IMR-90 (cell line): ENCODE results near the gene NRL. TPM values are rescaled to one million over a fixed set of nuclear protein-coding genes. Genes with fewer than 3 reads are reported as not detected.

ENCODE experiments used
- ATAC-seq: fragments of 200-7000 bp; cut with Tn5 transposase; 2 replicates; pipeline ENCODE4 v1.9.1; 2020; ENCODE audit warnings: low read depth, mild to moderate bottlenecking, moderate library complexity
- BruUV-seq: library from RNA; stranded (reverse); fragments of 400-500 nt; replicated peaks from 2 replicates; lab custom pipeline; 2021; lab: Mats Ljungman, UMichigan
- CTCF ChIA-PET: fragments of 300-600 bp; formaldehyde crosslinking; extraction: SDS; loops from one replicate; lab custom pipeline; 2021; ENCODE audit warnings: antibody characterized with exemption; lab: Yijun Ruan, JAX
- POLR2A ChIA-PET: fragments of 300-600 bp; sonication (Branson Sonifier 250); formaldehyde crosslinking; loops from one replicate; lab custom pipeline; 2022; ENCODE audit warnings: antibody characterized with exemption; ENCODE audit not compliant: unreplicated experiment; lab: Charles Lee
- DNase-seq: peaks from one replicate; pipeline ENCODE4 v3.0.0; 2013
- H2AFZ ChIP-seq: replicated peaks from 2 replicates; pipeline ENCODE3; 2013; ENCODE audit warnings: low read length, mild to moderate bottlenecking; ENCODE audit not compliant: poor library complexity
- H2AK5ac ChIP-seq: 2 replicates; pipeline ENCODE4 v1.6.1; 2013; ENCODE audit warnings: low read depth, low read length, inconsistent platforms
- H2AK9ac ChIP-seq: replicated peaks from 2 replicates; pipeline ENCODE3; 2013; ENCODE audit warnings: mild to moderate bottlenecking, low read depth, low read length, moderate library complexity; ENCODE audit not compliant: poor library complexity
- H2BK120ac ChIP-seq: 2 replicates; pipeline ENCODE4 v1.6.1; 2013; ENCODE audit warnings: low read depth, low read length, inconsistent platforms
- H2BK15ac ChIP-seq: 3 replicates; pipeline ENCODE4 v1.6.1; 2013; ENCODE audit warnings: low read depth, low read length, inconsistent platforms
- H2BK20ac ChIP-seq: 2 replicates; pipeline ENCODE4 v1.6.1; 2013; ENCODE audit warnings: low read depth, mild to moderate bottlenecking, inconsistent platforms, low read length, moderate library complexity
- H2BK5ac ChIP-seq: 2 replicates; pipeline ENCODE4 v1.6.1; 2013; ENCODE audit warnings: mild to moderate bottlenecking, low read depth, low read length, inconsistent platforms; ENCODE audit not compliant: poor library complexity, severe bottlenecking
- H3K14ac ChIP-seq: replicated peaks from 2 replicates; pipeline ENCODE4 v1.6.1; 2013; ENCODE audit warnings: low read depth, low read length, inconsistent platforms
- H3K18ac ChIP-seq: 2 replicates; pipeline ENCODE4 v1.6.1; 2013; ENCODE audit warnings: low read depth, low read length, control low read depth
- H3K23ac ChIP-seq: 2 replicates; pipeline ENCODE4 v1.6.1; 2013; ENCODE audit warnings: low read depth, low read length, inconsistent platforms
- H3K27ac ChIP-seq: 2 replicates; pipeline ENCODE4 v1.5.1; 2013; ENCODE audit warnings: mild to moderate bottlenecking, control low read depth, low read length; ENCODE audit not compliant: insufficient read depth
- H3K27me3 ChIP-seq: 2 replicates; pipeline ENCODE4 v1.6.1; 2013; ENCODE audit warnings: low read length; ENCODE audit not compliant: control insufficient read depth, insufficient read depth
- H3K36me3 ChIP-seq: 2 replicates; pipeline ENCODE4 v1.6.1; 2013; ENCODE audit warnings: low read length, mixed read lengths; ENCODE audit not compliant: control insufficient read depth, insufficient read depth
- H3K4ac ChIP-seq: 2 replicates; pipeline ENCODE4 v1.6.1; 2013; ENCODE audit warnings: low read depth, low read length, inconsistent platforms
- H3K4me1 ChIP-seq: 2 replicates; pipeline ENCODE4 v1.6.1; 2013; ENCODE audit warnings: low read length, mixed read lengths; ENCODE audit not compliant: control insufficient read depth, insufficient read depth
- H3K4me2 ChIP-seq: 2 replicates; pipeline ENCODE4 v1.6.1; 2013; ENCODE audit warnings: low read depth, mild to moderate bottlenecking, control low read depth, low read length, moderate library complexity
- H3K4me3 ChIP-seq: 2 replicates; pipeline ENCODE4 v1.5.1; 2013; ENCODE audit warnings: low read depth, mild to moderate bottlenecking, control low read depth, low read length, moderate library complexity; ENCODE audit not compliant: insufficient read depth
- H3K56ac ChIP-seq: 2 replicates; pipeline ENCODE4 v1.6.1; 2013; ENCODE audit warnings: low read length, inconsistent platforms; ENCODE audit not compliant: insufficient read depth; ENCODE audit errors: extremely low read depth
- H3K79me1 ChIP-seq, 2 experiments: 2 replicates each; pipeline ENCODE4 v1.6.1; 2013; ENCODE audit warnings: low read length in 2 of 2, inconsistent platforms in 1 of 2, low read depth in 1 of 2
- H3K9ac ChIP-seq: 2 replicates; pipeline ENCODE4 v1.6.1; 2013; ENCODE audit warnings: low read depth, low read length, control low read depth
- H3K9me1 ChIP-seq: 2 replicates; pipeline ENCODE4 v1.6.1; 2013; ENCODE audit warnings: low read length, inconsistent platforms; ENCODE audit not compliant: insufficient read depth
- H3K9me3 ChIP-seq: 2 replicates; pipeline ENCODE4 v1.6.1; 2013; ENCODE audit warnings: low read length; ENCODE audit not compliant: control insufficient read depth, insufficient read depth
- H4K20me1 ChIP-seq: 2 replicates; pipeline ENCODE4 v1.6.1; 2013; ENCODE audit warnings: low read length, inconsistent platforms; ENCODE audit not compliant: insufficient read depth
- H4K5ac ChIP-seq: 2 replicates; pipeline ENCODE4 v1.6.1; 2013; ENCODE audit warnings: mild to moderate bottlenecking, low read depth, low read length, control low read depth
- H4K8ac ChIP-seq, 2 experiments: 2 replicates each; pipeline ENCODE4 v1.6.1; 2013; ENCODE audit warnings: low read depth in 2 of 2, low read length in 2 of 2, control low read depth in 1 of 2, inconsistent platforms in 1 of 2
- H4K91ac ChIP-seq: 2 replicates; pipeline ENCODE4 v1.6.1; 2013; ENCODE audit warnings: low read depth, low read length, inconsistent platforms; ENCODE audit not compliant: insufficient read depth
- CEBPB ChIP-seq: IDR thresholded peaks from 2 replicates; pipeline ENCODE4 v1.6.1; 2012; ENCODE audit warnings: low read depth, low read length, improper control_type of control experiment
- CHD1 ChIP-seq: IDR thresholded peaks from 2 replicates; pipeline ENCODE4 v1.6.1; 2012; ENCODE audit warnings: low read depth, low read length, improper control_type of control experiment
- MAFK ChIP-seq: IDR thresholded peaks from 2 replicates; pipeline ENCODE4 v1.6.1; 2012; ENCODE audit warnings: low read depth, low read length, improper control_type of control experiment
- MAZ ChIP-seq: IDR thresholded peaks from 2 replicates; pipeline ENCODE4 v1.6.1; 2012; ENCODE audit warnings: low read depth, mild to moderate bottlenecking, low read length, improper control_type of control experiment, moderate library complexity, borderline replicate concordance
- MXI1 ChIP-seq: IDR thresholded peaks from 2 replicates; pipeline ENCODE4 v1.6.1; 2012; ENCODE audit warnings: low read depth, mild to moderate bottlenecking, low read length, moderate library complexity, borderline replicate concordance
- NFE2L2 ChIP-seq: fragments of 150-350 bp; IDR thresholded peaks from 2 replicates; pipeline ENCODE4 v1.6.1; 2016; ENCODE audit warnings: low read depth, mild to moderate bottlenecking, low read length
- RAD21 ChIP-seq: IDR thresholded peaks from 2 replicates; pipeline ENCODE4 v1.6.1; 2012; ENCODE audit warnings: low read length, improper control_type of control experiment
- RFX5 ChIP-seq: IDR thresholded peaks from 2 replicates; pipeline ENCODE4 v1.8.0; 2012; ENCODE audit warnings: low read depth, mild to moderate bottlenecking, low read length, moderate library complexity
- USF2 ChIP-seq: fragments of 150-350 bp; IDR thresholded peaks from 2 replicates; pipeline ENCODE4 v1.6.1; 2017; ENCODE audit warnings: mild to moderate bottlenecking, antibody characterized with exemption, low read length, low read depth
- WGBS, 2 experiments: methylation state at CpG; one replicate each; pipeline versions ENCODE4 v1.1.5 to v1.1.7; 2013; ENCODE audit warnings: missing lambda C conversion rate in 2 of 2; ENCODE audit not compliant: insufficient read length in 1 of 2; ENCODE audit errors: extremely low coverage in 2 of 2; 5-methylcytosine and 5-hydroxymethylcytosine counted together
- dilution Hi-C: fragments of 300-500 bp; cut with HindIII; formaldehyde crosslinking; loops from one replicate; pipeline ENCODE4 v1.14.3; 2018; ENCODE audit warnings: low sequenced_read_pairs; ENCODE audit not compliant: unreplicated experiment
- in situ Hi-C: fragments of 300-500 bp; cut with MboI; formaldehyde crosslinking; loops from 3 replicates; pipeline ENCODE4 v1.14.3; 2019; ENCODE audit warnings: low sequenced_read_pairs, inconsistent platforms, mixed read lengths
- intact Hi-C: fragments of 100-400 bp; cut with micrococcal nuclease; formaldehyde crosslinking; loops from 2 replicates; pipeline ENCODE4 v1.10.0; 2022
- polyA plus RNA-seq, 3 experiments: library from polyadenylated mRNA; depleted of rRNA; stranded (reverse); fragments of >200 nt; gene quantifications; 2 replicates each; pipeline ENCODE4 v1.2.3, GENCODE V29; 2012; ENCODE audit warnings: low replicate concordance in 1 of 3
- total RNA-seq: library from RNA; depleted of rRNA; stranded (reverse); fragments of >200 nt; gene quantifications from 2 replicates; pipeline ENCODE4 v1.2.3, GENCODE V29; 2012

Gene NRL
- total and polyA plus RNA-seq, 2 of the 4 experiments (the other 2 are of a cell fraction), result 0.18 to 0.70 TPM

GRCh38 chr14:24071836-24072430, 42.8 kb downstream of the NRL start:
- Histone ChIP-seq H3K9me1 (no peaks in the 10 kb centered on the region), H3K27ac (no peak overlapping the region), H2AK5ac (no peak overlapping the region), H3K56ac (no peak overlapping the region), H2BK15ac (no peak overlapping the region), H3K18ac (no peak overlapping the region), H4K91ac (no peak overlapping the region), H2BK5ac (no peak overlapping the region), H3K23ac (no peak overlapping the region), H3K27me3 (peaks cover 79% of the 10 kb centered on the region), H3K14ac (no peak overlapping the region), H3K79me1 (no peaks in the 10 kb centered on the region), H3K4me2 (no peak overlapping the region), H2AFZ (no peak overlapping the region), H4K5ac (no peak overlapping the region), H2BK20ac (no peak overlapping the region), H3K9ac (no peak overlapping the region), H2BK120ac (no peak overlapping the region), H3K36me3 (no peaks in the 10 kb centered on the region), H3K4me3 (no peak overlapping the region), H3K4ac (no peak overlapping the region), H4K20me1 (no peaks in the 10 kb centered on the region), H3K9me3 (no peaks in the 10 kb centered on the region), H3K4me1 (no peaks in the 10 kb centered on the region), H2AK9ac (no peak overlapping the region), H4K8ac (no peak overlapping the region)
- no TSS peak for BruUV-seq
- ChIA-PET CTCF (no interaction called here), POLR2A (no interaction called here)
- intact Hi-C loops (no loop called here), dilution Hi-C loops (no loop called here), in situ Hi-C loops (no loop called here)
- DNase-seq (no peak), ATAC-seq (no peak)
- WGBS, 2 experiments, result 26% methylated on average over 4 of the region's 12 CpGs; no CpG with 5 or more reads in 1 of the 2 experiments
- TF ChIP-seq MAZ (no peak), CEBPB (no peak), RAD21 (no peak), RFX5 (no peak), NFE2L2 (no peak), MAFK (no peak), MXI1 (no peak), USF2 (no peak), CHD1 (no peak)
